ENCODE measurements around the gene KNSTRN.

DNA sequence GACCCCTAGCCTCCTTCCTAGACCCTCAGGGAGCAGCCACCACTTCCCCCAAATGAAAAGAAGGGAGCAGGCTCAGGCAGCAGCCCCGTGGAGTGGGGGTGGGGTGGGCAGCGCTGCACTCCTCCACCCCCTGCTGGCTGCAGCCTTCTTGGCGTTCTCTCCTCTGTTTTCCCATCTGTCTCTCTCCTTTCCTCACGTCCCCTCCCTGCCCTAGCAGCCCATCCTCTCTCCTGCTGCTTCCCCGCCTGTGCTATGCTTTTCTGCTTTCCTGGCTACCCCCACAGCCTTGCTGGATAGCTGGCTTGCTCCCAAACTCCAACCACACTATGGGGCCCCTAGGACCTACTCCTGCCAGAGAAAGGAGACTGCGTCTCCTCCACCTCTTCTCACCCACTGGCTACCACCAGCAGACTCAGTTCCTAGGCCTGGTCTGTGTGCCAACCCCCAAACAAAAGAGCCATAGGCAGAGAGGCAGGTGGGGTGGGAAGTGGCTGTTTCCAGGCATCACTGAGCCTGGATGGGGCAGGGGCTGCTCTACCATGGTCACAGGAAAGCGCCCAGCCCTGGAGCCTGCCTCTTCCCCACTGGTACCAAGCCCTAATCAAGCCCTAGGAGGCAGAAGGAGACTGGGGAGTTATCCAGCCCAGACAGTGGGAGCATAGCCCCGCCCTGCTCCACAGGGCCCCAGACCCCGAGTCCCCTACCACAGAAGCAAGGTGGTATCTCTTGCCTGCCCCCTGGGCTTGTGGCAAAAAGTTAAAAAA lies 27.9 kb upstream of the KNSTRN start:
- TF ChIP-seq CTCF (IDR thresholded peaks at IDR 0.05; ENCODE audit: insufficient read depth, low read length, poor library complexity, severe bottlenecking) (no peak), EZH2phosphoT487 (conservative IDR thresholded peaks at IDR 0.05; ENCODE audit: low read length) (no peak)
